ENCODE measurements around the gene RHOA. TPM values are rescaled to one million over a fixed set of nuclear protein-coding genes. Genes with fewer than 3 reads are reported as not detected.

Gene RHOA
- total and polyA plus RNA-seq, 2 of the 8 experiments (the other 6 are each of a cell fraction or from before 2014, with no cell fraction given): 176 to 397 TPM

DNA sequence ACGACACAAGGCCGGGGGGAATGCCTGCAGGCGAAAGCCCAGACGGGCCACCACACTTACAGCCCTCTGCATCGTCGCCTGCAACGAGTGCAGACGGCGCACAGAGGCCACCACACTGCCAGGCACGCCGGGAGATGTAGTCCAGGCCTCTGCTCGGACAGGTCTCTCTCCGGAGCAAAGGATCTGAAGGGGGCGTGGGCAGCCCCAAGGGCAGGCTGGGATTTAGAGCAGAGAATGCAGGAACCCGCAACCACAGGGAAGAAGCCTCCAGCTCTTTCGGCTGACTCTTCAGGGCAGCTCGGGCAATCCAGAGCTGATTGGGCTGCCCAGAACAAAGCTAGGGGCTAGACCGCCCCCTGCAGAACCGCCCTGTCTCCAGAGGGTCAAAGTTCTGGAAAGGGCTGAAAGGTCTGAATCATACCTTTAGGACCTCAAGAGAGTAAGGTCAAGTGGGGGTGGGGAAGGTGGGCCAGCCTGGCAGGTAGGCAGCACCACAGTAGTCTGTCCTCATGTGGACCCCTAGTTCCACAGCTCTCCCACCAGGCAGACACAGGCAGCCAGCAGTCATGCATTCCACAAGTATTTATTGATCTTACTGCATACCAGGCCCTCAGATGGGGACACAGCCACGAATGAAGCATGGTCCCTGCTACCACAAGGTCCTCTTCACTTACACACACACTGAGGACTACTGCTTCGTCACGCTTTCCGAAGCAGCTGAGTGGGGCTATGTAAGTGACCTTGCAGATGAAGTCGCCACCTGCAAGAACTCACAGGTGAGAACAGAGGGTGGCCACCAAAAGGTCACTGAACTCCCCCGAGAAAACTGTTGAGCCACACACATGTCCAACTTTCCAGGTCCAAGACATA lies 10.8 kb upstream of the RHOA start, which contains the start of gene AMT (continued):
- TF ChIP-seq, protein P1, sequence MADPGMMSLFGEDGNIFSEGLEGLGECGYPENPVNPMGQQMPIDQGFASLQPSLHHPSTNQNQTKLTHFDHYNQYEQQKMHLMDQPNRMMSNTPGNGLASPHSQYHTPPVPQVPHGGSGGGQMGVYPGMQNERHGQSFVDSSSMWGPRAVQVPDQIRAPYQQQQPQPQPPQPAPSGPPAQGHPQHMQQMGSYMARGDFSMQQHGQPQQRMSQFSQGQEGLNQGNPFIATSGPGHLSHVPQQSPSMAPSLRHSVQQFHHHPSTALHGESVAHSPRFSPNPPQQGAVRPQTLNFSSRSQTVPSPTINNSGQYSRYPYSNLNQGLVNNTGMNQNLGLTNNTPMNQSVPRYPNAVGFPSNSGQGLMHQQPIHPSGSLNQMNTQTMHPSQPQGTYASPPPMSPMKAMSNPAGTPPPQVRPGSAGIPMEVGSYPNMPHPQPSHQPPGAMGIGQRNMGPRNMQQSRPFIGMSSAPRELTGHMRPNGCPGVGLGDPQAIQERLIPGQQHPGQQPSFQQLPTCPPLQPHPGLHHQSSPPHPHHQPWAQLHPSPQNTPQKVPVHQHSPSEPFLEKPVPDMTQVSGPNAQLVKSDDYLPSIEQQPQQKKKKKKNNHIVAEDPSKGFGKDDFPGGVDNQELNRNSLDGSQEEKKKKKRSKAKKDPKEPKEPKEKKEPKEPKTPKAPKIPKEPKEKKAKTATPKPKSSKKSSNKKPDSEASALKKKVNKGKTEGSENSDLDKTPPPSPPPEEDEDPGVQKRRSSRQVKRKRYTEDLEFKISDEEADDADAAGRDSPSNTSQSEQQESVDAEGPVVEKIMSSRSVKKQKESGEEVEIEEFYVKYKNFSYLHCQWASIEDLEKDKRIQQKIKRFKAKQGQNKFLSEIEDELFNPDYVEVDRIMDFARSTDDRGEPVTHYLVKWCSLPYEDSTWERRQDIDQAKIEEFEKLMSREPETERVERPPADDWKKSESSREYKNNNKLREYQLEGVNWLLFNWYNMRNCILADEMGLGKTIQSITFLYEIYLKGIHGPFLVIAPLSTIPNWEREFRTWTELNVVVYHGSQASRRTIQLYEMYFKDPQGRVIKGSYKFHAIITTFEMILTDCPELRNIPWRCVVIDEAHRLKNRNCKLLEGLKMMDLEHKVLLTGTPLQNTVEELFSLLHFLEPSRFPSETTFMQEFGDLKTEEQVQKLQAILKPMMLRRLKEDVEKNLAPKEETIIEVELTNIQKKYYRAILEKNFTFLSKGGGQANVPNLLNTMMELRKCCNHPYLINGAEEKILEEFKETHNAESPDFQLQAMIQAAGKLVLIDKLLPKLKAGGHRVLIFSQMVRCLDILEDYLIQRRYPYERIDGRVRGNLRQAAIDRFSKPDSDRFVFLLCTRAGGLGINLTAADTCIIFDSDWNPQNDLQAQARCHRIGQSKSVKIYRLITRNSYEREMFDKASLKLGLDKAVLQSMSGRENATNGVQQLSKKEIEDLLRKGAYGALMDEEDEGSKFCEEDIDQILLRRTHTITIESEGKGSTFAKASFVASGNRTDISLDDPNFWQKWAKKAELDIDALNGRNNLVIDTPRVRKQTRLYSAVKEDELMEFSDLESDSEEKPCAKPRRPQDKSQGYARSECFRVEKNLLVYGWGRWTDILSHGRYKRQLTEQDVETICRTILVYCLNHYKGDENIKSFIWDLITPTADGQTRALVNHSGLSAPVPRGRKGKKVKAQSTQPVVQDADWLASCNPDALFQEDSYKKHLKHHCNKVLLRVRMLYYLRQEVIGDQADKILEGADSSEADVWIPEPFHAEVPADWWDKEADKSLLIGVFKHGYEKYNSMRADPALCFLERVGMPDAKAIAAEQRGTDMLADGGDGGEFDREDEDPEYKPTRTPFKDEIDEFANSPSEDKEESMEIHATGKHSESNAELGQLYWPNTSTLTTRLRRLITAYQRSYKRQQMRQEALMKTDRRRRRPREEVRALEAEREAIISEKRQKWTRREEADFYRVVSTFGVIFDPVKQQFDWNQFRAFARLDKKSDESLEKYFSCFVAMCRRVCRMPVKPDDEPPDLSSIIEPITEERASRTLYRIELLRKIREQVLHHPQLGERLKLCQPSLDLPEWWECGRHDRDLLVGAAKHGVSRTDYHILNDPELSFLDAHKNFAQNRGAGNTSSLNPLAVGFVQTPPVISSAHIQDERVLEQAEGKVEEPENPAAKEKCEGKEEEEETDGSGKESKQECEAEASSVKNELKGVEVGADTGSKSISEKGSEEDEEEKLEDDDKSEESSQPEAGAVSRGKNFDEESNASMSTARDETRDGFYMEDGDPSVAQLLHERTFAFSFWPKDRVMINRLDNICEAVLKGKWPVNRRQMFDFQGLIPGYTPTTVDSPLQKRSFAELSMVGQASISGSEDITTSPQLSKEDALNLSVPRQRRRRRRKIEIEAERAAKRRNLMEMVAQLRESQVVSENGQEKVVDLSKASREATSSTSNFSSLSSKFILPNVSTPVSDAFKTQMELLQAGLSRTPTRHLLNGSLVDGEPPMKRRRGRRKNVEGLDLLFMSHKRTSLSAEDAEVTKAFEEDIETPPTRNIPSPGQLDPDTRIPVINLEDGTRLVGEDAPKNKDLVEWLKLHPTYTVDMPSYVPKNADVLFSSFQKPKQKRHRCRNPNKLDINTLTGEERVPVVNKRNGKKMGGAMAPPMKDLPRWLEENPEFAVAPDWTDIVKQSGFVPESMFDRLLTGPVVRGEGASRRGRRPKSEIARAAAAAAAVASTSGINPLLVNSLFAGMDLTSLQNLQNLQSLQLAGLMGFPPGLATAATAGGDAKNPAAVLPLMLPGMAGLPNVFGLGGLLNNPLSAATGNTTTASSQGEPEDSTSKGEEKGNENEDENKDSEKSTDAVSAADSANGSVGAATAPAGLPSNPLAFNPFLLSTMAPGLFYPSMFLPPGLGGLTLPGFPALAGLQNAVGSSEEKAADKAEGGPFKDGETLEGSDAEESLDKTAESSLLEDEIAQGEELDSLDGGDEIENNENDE (IDR thresholded peaks at IDR 0.05; ENCODE audit: insufficient replicate concordance, low read length): no peak
- TF ChIP-seq, protein P2, sequence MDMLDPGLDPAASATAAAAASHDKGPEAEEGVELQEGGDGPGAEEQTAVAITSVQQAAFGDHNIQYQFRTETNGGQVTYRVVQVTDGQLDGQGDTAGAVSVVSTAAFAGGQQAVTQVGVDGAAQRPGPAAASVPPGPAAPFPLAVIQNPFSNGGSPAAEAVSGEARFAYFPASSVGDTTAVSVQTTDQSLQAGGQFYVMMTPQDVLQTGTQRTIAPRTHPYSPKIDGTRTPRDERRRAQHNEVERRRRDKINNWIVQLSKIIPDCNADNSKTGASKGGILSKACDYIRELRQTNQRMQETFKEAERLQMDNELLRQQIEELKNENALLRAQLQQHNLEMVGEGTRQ (IDR thresholded peaks at IDR 0.05; ENCODE audit: low read length): no peak
- TF ChIP-seq CHD1 (IDR thresholded peaks at IDR 0.05; ENCODE audit: low read depth, low read length): no peak
- TF ChIP-seq, protein P3, sequence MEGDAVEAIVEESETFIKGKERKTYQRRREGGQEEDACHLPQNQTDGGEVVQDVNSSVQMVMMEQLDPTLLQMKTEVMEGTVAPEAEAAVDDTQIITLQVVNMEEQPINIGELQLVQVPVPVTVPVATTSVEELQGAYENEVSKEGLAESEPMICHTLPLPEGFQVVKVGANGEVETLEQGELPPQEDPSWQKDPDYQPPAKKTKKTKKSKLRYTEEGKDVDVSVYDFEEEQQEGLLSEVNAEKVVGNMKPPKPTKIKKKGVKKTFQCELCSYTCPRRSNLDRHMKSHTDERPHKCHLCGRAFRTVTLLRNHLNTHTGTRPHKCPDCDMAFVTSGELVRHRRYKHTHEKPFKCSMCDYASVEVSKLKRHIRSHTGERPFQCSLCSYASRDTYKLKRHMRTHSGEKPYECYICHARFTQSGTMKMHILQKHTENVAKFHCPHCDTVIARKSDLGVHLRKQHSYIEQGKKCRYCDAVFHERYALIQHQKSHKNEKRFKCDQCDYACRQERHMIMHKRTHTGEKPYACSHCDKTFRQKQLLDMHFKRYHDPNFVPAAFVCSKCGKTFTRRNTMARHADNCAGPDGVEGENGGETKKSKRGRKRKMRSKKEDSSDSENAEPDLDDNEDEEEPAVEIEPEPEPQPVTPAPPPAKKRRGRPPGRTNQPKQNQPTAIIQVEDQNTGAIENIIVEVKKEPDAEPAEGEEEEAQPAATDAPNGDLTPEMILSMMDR (IDR thresholded peaks at IDR 0.05; ENCODE audit: control extremely low read depth in 1 of 3, insufficient read depth in 1 of 3, low read depth in 1 of 3, low read length in 3 of 3): peak in 1 of 3 experiments; percentile 5; a peak in 1 of 4 replicates
- TF ChIP-seq POLR2AphosphoS5 (IDR thresholded peaks at IDR 0.05; ENCODE audit: low read depth, low read length): peak; percentile 78
- peak; percentile 74 for TF ChIP-seq SRF (IDR thresholded peaks at IDR 0.05; ENCODE audit: low read depth, low read length)
